OCI-LY1 (cell line): ENCODE results near the gene SUPT5H.

Experiments
- CTCF ChIP-seq: fragments of 200-600 bp; sonication (generic), shearing (Covaris generic); IDR thresholded peaks from 2 replicates; pipeline ENCODE4 v1.5.1; 2017; ENCODE audit warnings: mild to moderate bottlenecking, antibody characterized with exemption, low read length, moderate library complexity, mixed read lengths
- EZH2 ChIP-seq: fragments of 200-600 bp; sonication (generic), shearing (Covaris generic); IDR thresholded peaks from 2 replicates; pipeline ENCODE4 v1.8.0; 2017; ENCODE audit warnings: borderline replicate concordance, mixed run types, mild to moderate bottlenecking, antibody characterized with exemption, low read length, moderate library complexity, mixed read lengths

- TF ChIP-seq CTCF (no peak), EZH2 (no peak)
These were observed 25.4 kb downstream of the SUPT5H start for GRCh38 chr19:39470724-39471339.
